GM20431 (cell line): Measurements from ENCODE around the gene MAP9.
"Not testable (repeated sequence)": the region's sequence is repeated elsewhere in the genome, so short reads cannot be mapped to it uniquely, and the experiment has no call there.

Experiments used
- in situ Hi-C: fragments of 300-500 bp; cut with MseI, MboI; formaldehyde crosslinking; loops from one replicate; pipeline ENCODE4 v1.15.0; 2020; ENCODE audit warnings: low sequenced_read_pairs; ENCODE audit not compliant: unreplicated experiment

The MAP9 gene

GRCh38 chr4:155367608-155368007 is 9.2 kb downstream of the MAP9 start:
- in situ Hi-C loops = loop anchor here (25.0 kb wide), 1 partner anchor 380 kb away; no protein-coding TSS in a partner anchor

GRCh38 chr4:155353923-155354540 is 22.7 kb downstream of the MAP9 start:
- in situ Hi-C loops = loop anchor here (25.0 kb wide), 1 partner anchor 367 kb away; no protein-coding TSS in a partner anchor

- in situ Hi-C loops = no loop called here
Observed at GRCh38 chr4:155342142-155342541, 34.6 kb downstream of the MAP9 start.

GRCh38 chr4:155339999-155340398 is 36.8 kb downstream of the MAP9 start:
- in situ Hi-C loops = no loop called here

DNA sequence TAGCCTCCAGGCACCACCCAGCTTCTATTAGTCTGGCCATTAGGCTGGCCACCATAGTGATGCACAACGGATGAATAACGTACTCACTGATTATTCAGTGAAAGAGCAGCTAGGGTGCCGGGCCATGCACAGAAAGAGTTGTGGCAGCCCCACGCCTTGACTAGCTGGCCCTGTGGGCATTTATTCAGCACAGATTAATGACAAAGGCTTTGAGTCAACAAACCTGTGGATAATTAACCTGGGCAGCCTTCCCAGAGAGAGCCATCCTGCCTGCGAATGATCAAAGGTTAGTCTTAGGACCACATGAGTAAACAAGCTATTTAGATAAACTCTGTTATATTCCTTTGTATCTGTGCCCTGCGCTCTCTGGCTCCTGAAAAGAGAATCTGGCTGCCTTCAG is 37.2 kb downstream of the MAP9 start:
- in situ Hi-C loops = no loop called here

- in situ Hi-C loops = no loop called here
Observed at GRCh38 chr4:155338196-155338595, 38.6 kb downstream of the MAP9 start.

- in situ Hi-C loops = no loop called here
Observed at GRCh38 chr4:155336242-155336641, 40.5 kb downstream of the MAP9 start.

DNA sequence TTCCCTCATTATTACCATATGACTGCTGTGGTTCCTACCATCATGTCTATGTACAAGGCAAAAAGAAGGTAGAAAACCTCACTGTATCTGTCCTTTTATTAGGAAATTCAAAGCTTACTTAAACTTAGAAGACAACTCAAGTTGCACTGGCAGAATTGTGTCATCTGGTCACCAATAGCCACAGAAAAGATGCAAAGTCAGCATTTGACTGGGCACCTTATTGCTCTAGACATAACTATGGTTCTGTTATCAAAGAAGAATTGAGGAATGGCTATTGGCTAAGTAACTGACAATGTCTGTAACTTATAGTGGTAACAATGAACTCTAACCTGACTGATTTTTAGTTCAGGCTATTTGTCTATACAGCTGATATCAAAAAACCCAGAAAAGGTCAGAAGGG is 45.3 kb downstream of the MAP9 start:
- in situ Hi-C loops = no loop called here

- in situ Hi-C loops = no loop called here
Observed at GRCh38 chr4:155322782-155323181, 54.0 kb downstream of the MAP9 start.

DNA sequence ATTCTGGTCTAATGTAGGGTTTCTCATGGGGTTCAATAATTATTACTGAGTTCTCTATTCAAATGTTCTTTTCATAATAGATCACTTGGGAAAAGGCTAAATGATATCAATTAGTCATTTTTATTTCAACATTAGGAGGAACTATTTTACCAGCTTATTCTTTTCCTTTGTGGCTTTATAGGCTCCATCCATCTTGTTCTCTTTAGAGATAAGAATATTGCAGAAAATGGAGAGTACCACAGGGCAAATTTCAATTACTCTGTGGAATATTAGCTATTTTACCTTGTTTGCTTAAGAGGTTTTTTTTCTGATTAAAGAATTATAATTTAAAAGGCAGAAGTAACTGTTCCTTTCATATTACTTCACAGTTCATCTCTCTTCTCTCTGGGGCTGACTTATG is 55.8 kb downstream of the MAP9 start:
- in situ Hi-C loops = no loop called here

- in situ Hi-C loops = no loop called here
Observed at GRCh38 chr4:155319516-155319915, 57.2 kb downstream of the MAP9 start.

DNA sequence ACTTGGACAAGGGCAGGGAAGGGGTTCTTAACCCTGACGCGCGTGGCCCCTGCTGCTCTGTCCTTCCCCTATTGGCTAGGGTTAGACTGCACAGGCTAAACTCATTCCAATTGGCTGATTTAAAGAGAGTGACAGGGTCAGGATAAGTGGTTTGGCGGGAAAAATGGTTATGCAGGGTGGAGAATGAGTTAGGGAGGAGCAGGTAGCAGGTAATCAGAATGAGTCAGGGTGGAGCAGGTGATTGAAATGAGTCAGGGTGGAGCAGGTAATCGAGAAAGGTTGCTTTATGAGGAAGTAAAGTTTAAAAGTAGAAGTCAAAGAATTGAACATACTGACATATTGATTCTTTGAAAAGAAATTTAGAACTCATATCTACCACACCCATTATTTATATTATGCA is 64.7 kb downstream of the MAP9 start:
- in situ Hi-C loops = not testable (repeated sequence)

GRCh38 chr4:155307731-155308277 is 69.0 kb downstream of the MAP9 start:
- in situ Hi-C loops = no loop called here

GRCh38 chr4:155305619-155306018 is 71.1 kb downstream of the MAP9 start:
- in situ Hi-C loops = no loop called here

GRCh38 chr4:155304375-155304774 is 72.4 kb downstream of the MAP9 start:
- in situ Hi-C loops = no loop called here

GRCh38 chr4:155299103-155299502 is 77.7 kb downstream of the MAP9 start:
- in situ Hi-C loops = no loop called here
